T-helper 1 cell treated with Interleukin-12 subunit alpha and Interleukin-12 subunit beta and Interleukin-4 antibody, amounts not matched to agents 30 ng/mL and 1 ng/mL, for 36 hours (primary cell): ENCODE results near the gene TPCN2. TPM values are rescaled to one million over a fixed set of nuclear protein-coding genes. Genes with fewer than 3 reads are reported as not detected.

Source experiments
- intact Hi-C: fragments of 100-400 bp; cut with micrococcal nuclease; formaldehyde crosslinking; loops from one replicate; pipeline ENCODE4 v1.15.1; 2024
- total RNA-seq: library from RNA; stranded (reverse); gene quantifications from 2 replicates; pipeline ENCODE4 v1.2.3, GENCODE V29; 2022

The TPCN2 gene
- total RNA-seq, 1 donor from 2014 or later = 20.4 TPM

GRCh38 chr11:69037074-69037473, 11.7 kb upstream of the TPCN2 start:
- intact Hi-C loops = no loop called here

GRCh38 chr11:69037544-69037943, 11.2 kb upstream of the TPCN2 start:
- intact Hi-C loops = no loop called here

- intact Hi-C loops = no loop called here
Observed at GRCh38 chr11:69039501-69039900, 9.2 kb upstream of the TPCN2 start.

- intact Hi-C loops = loop anchor here (10.0 kb wide), 1 partner anchor 825 kb away; the partner anchor contains the start of gene KMT5B
Observed at GRCh38 chr11:69040051-69040450, 8.7 kb upstream of the TPCN2 start.

GRCh38 chr11:69040581-69041260, 8.0 kb upstream of the TPCN2 start:
- intact Hi-C loops = loop anchor here (10.0 kb wide), 1 partner anchor 826 kb away; the partner anchor contains the start of gene KMT5B

GRCh38 chr11:69041516-69041915, 7.2 kb upstream of the TPCN2 start:
- intact Hi-C loops = loop anchor here (10.0 kb wide), 1 partner anchor 827 kb away; the partner anchor contains the start of gene KMT5B

- intact Hi-C loops = loop anchor here (5.0 to 10.0 kb wide), 2 partner anchors 830 to 1158 kb away; partner anchors contain the start of genes FADD and KMT5B
Observed at GRCh38 chr11:69044111-69045013, 4.4 kb upstream of the TPCN2 start.

- intact Hi-C loops = loop anchor here (1.0 to 10.0 kb wide), 11 partner anchors 73 to 1222 kb away; partner anchors contain the start of genes FADD, IGHMBP2, KMT5B and LTO1
Observed at GRCh38 chr11:69048031-69048693, 570 bp upstream of the TPCN2 start.

GRCh38 chr11:69049490-69049867, 747 bp downstream of the TPCN2 start:
- intact Hi-C loops = loop anchor here (2.0 to 10.0 kb wide), 3 partner anchors 75 to 1153 kb away; partner anchors contain the start of genes FADD and KMT5B

GRCh38 chr11:69050592-69051380, 2.1 kb downstream of the TPCN2 start:
- intact Hi-C loops = no loop called here

GRCh38 chr11:69051381-69052342, 2.9 kb downstream of the TPCN2 start:
- intact Hi-C loops = no loop called here

- intact Hi-C loops = no loop called here
Observed at GRCh38 chr11:69052343-69053168, 3.8 kb downstream of the TPCN2 start.

GRCh38 chr11:69053169-69053477, 4.4 kb downstream of the TPCN2 start:
- intact Hi-C loops = no loop called here

- intact Hi-C loops = no loop called here
Observed at GRCh38 chr11:69053546-69054396, 5.0 kb downstream of the TPCN2 start.

GRCh38 chr11:69054397-69055211, 5.9 kb downstream of the TPCN2 start:
- intact Hi-C loops = no loop called here

GRCh38 chr11:69055212-69055586, 6.5 kb downstream of the TPCN2 start:
- intact Hi-C loops = no loop called here
